Measurements from ENCODE around the gene CRYBB3.
"Not testable (repeated sequence)": the region's sequence is repeated elsewhere in the genome, so short reads cannot be mapped to it uniquely, and the experiment has no call there.

Gene CRYBB3

GRCh38 chr22:25207553-25208157, 8.0 kb downstream of the CRYBB3 start:
- no peak for DNase-seq

GRCh38 chr22:25208328-25208727, 8.7 kb downstream of the CRYBB3 start:
- no peak for DNase-seq

- DNase-seq: no peak
Measured at GRCh38 chr22:25208743-25209505, 9.3 kb downstream of the CRYBB3 start.

- no peak for DNase-seq
Measured at GRCh38 chr22:25210793-25211192, 11.1 kb downstream of the CRYBB3 start.

GRCh38 chr22:25212337-25212736, 12.7 kb downstream of the CRYBB3 start:
- DNase-seq: no peak

GRCh38 chr22:25213221-25213620, 13.6 kb downstream of the CRYBB3 start:
- no peak for DNase-seq

GRCh38 chr22:25216230-25216629, 16.6 kb downstream of the CRYBB3 start:
- DNase-seq: no peak

- DNase-seq: no peak
Measured at GRCh38 chr22:25219211-25219689, 19.6 kb downstream of the CRYBB3 start, which contains the start of gene CRYBB2. TSS of gene CRYBB2 (plus strand) at chr22:25219639. CDS start at chr22:25221430, 1,791 bp downstream.

GRCh38 chr22:25219948-25220442, 20.3 kb downstream of the CRYBB3 start:
- no peak for DNase-seq

- DNase-seq: no peak
Measured at GRCh38 chr22:25221790-25222189, 22.1 kb downstream of the CRYBB3 start.

GRCh38 chr22:25223269-25223850, 23.7 kb downstream of the CRYBB3 start:
- DNase-seq: no peak

GRCh38 chr22:25228822-25229221, 29.2 kb downstream of the CRYBB3 start:
- no peak for DNase-seq

GRCh38 chr22:25230760-25231159, 31.1 kb downstream of the CRYBB3 start:
- DNase-seq: not testable (repeated sequence)

- DNase-seq: no peak
Measured at GRCh38 chr22:25232301-25232700, 32.6 kb downstream of the CRYBB3 start.

GRCh38 chr22:25233706-25234105, 34.0 kb downstream of the CRYBB3 start:
- DNase-seq: not testable (repeated sequence)

- DNase-seq: peak; percentile 69 to 83
Measured at GRCh38 chr22:25235547-25236290, 36.1 kb downstream of the CRYBB3 start.

GRCh38 chr22:25236417-25236816, 36.8 kb downstream of the CRYBB3 start:
- DNase-seq: no peak

GRCh38 chr22:25237503-25237902, 37.8 kb downstream of the CRYBB3 start:
- DNase-seq: no peak

- not testable (repeated sequence) for DNase-seq
Measured at GRCh38 chr22:25238058-25238457, 38.4 kb downstream of the CRYBB3 start.

GRCh38 chr22:25255169-25255568, 55.5 kb downstream of the CRYBB3 start:
- not testable (repeated sequence) for DNase-seq

Data from stimulated activated CD4-positive, alpha-beta T cell treated with anti-CD3 and anti-CD28 coated beads, Interleukin-2, amount 100 ng/mL, for 24 hours (primary cell).